Astrocyte of the spinal cord (primary cell): ENCODE measurements around the gene METTL21C.

Source experiments
- DNase-seq: peaks from one replicate; pipeline ENCODE4 v3.0.0; 2011; ENCODE audit warnings: low read depth, low spot score
- H3K4me3 ChIP-seq: 2 replicates; pipeline ENCODE4 v1.5.1; 2011; ENCODE audit warnings: low read depth, mild to moderate bottlenecking, low read length, moderate library complexity
- CTCF ChIP-seq: IDR thresholded peaks from 2 replicates; pipeline ENCODE4 v1.5.1; 2012; ENCODE audit warnings: low read depth, mild to moderate bottlenecking, low read length, inconsistent platforms
- in situ Hi-C: cut with HindIII; loops from 2 replicates; pipeline ENCODE4 v1.10.0; 2017; ENCODE audit warnings: low sequenced_read_pairs

The METTL21C gene

GRCh38 chr13:102692491-102692826, 2.4 kb downstream of the METTL21C start:
- H3K4me3 ChIP-seq = no peak overlapping the region
- DNase-seq = no peak
- TF ChIP-seq CTCF = no peak
- in situ Hi-C loops = no loop called here

DNA sequence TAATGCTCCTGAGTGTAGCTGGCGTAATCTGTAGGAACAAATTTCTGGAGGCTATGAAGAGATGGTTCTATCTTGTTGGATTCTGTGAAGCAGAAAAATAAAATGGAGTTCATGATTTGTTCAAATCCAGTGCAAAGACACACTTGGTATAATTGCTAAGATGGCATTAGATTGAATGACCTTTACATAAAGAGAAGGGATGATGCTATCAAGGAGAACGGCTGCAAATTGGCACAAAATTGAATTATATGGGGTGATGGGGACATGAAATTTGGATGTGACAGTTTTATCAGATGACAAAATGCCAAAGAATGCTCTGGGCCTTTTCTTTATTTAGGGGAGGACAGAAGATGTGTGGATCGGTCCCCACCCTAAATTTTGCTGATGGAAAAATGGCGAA, 4.0 kb downstream of the METTL21C start:
- H3K4me3 ChIP-seq = no peak overlapping the region
- no peak for DNase-seq
- in situ Hi-C loops = no loop called here
- no peak for TF ChIP-seq CTCF

DNA sequence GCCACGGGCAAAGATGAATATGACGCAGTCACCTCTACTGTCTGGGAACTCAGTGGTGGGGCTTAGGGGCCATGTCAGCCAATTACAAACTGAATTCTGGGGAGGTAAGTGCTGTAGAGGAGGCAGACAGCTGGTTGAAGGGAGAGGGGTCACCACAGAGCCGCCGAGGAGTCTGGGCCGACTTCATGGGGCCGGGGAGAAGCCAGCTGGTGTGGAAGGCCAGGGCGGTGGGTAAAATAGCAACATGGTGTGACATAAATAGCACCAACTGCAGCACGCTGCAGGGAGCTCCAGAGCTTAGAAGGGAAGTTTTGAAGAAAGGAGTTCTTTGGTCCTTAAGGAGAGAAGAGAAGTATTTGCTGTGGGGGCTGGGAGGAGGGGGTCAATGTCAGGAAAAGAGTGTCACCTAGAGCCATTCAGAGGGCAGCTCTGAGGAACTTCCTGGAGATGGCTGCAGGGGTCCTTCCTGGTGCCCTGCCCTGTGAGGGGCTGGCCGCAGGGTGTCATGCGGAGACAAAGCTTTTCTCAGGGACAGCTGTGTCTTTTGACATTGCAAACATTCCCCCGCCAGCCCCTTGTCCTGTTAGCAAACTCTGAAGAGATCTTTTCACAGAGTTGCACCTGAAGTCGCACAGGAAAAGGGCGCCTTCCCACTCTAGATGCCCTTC, 6.4 kb downstream of the METTL21C start:
- in situ Hi-C loops = no loop called here
- no peak overlapping the region for H3K4me3 ChIP-seq
- no peak for DNase-seq
- no peak for TF ChIP-seq CTCF

DNA sequence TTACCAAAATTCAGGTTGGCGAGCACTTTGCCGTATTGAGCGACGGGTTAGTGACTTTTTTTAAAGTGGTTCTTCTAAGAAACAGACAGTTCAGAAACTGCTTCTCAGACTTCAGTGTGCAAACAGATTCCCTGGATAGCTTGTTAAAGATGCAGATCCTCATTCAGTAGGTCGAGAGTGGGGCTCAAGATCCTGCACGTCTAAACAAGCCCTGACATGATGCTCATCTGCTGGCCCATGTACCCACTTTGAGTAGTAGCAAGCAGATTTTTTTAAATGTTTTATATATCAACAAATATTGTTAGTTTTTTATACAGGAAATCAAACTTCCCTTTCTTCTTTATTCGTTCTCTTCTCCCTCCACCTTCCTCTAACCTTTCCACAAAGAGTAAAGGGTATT, 7.3 kb downstream of the METTL21C start:
- H3K4me3 ChIP-seq = no peak overlapping the region
- no peak for DNase-seq
- no peak for TF ChIP-seq CTCF
- in situ Hi-C loops = no loop called here

- no peak for DNase-seq
- H3K4me3 ChIP-seq = no peak overlapping the region
- in situ Hi-C loops = no loop called here
- TF ChIP-seq CTCF = no peak
Measured at GRCh38 chr13:102686024-102686423, 8.8 kb downstream of the METTL21C start.

DNA sequence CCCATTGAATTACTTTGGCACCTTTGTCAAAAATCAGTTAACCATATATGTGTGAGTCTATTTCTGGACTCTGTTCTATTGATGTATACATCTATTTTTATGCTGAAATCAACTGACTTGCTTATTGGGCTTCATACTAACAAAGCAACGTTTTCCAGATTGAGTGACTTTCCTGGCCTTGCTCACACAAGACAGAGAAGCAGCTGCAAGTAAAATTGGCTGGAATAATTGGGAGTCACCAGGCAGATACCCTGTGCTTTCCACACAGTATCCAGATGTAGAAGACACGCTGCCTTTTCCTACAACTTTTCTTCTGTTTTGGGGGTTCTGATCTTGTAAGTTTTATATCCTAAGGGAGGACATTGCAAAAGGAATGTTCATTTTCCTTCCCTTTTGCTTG, 11.2 kb downstream of the METTL21C start:
- H3K4me3 ChIP-seq = no peak overlapping the region
- no peak for TF ChIP-seq CTCF
- DNase-seq = no peak
- in situ Hi-C loops = no loop called here

- in situ Hi-C loops = no loop called here
- H3K4me3 ChIP-seq = no peak overlapping the region
- TF ChIP-seq CTCF = no peak
- no peak for DNase-seq
Measured at GRCh38 chr13:102682727-102683126, 12.1 kb downstream of the METTL21C start.
